Stimulated activated naive CD8-positive, alpha-beta T cell treated with anti-CD3 and anti-CD28 coated beads, Interleukin-15, amount 100 ng/mL, for 72 hours (primary cell): Measurements from ENCODE around the gene CDH4.

Experiments
- ATAC-seq: fragments of 150-1000 bp; cut with Tn5 transposase; 2 replicates; pipeline ENCODE4 v1.10.0; 2021; ENCODE audit warnings: mild to moderate bottlenecking, moderate library complexity
- DNase-seq, 2 donors: peaks; one replicate each; pipeline ENCODE4 v3.0.0; 2021 to 2022
- H3K27ac Mint-ChIP-seq, 2 donors: one replicate each; pipeline ENCODE4 v1.8.0; 2022; ENCODE audit warnings: mild to moderate bottlenecking in 2 of 2, mixed read lengths in 2 of 2, moderate library complexity in 2 of 2
- H3K27me3 Mint-ChIP-seq: one replicate; pipeline ENCODE4 v1.8.0; 2022; ENCODE audit warnings: mixed read lengths
- H3K4me1 Mint-ChIP-seq: one replicate; pipeline ENCODE4 v1.8.0; 2022; ENCODE audit warnings: mild to moderate bottlenecking, mixed read lengths
- H3K4me3 Mint-ChIP-seq, 2 donors: one replicate each; pipeline ENCODE4 v1.8.0; 2022; ENCODE audit warnings: mild to moderate bottlenecking in 2 of 2, mixed read lengths in 2 of 2, moderate library complexity in 1 of 2
- H3K9me3 Mint-ChIP-seq, 2 donors: one replicate each; pipeline ENCODE4 v1.8.0; 2022; ENCODE audit warnings: mixed read lengths in 2 of 2

Gene CDH4

GRCh38 chr20:61539706-61540360 is 287.8 kb downstream of the CDH4 start:
- no peak for ATAC-seq

GRCh38 chr20:61541537-61541936 is 289.5 kb downstream of the CDH4 start:
- Mint-ChIP-seq H3K27ac (no peak overlapping the region), H3K9me3 (peaks cover 0 to 10% of the 10 kb centered on the region in 2 donors), H3K27me3 (no peaks in the 10 kb centered on the region), H3K4me3 (no peak overlapping the region), H3K4me1 (no peaks in the 10 kb centered on the region)
- DNase-seq (no peak), ATAC-seq (no peak)

More at GRCh38 chr20:61539706-61540360, 287.8 kb downstream of the CDH4 start:
- Mint-ChIP-seq H3K27ac (no peak overlapping the region), H3K4me3 (no peak overlapping the region), H3K27me3 (no peaks in the 10 kb centered on the region), H3K9me3 (no peaks in the 10 kb centered on the region), H3K4me1 (no peaks in the 10 kb centered on the region)
- no peak for DNase-seq

GRCh38 chr20:61543086-61543485 is 291.0 kb downstream of the CDH4 start:
- no peak for ATAC-seq

GRCh38 chr20:61543931-61544745 is 292.1 kb downstream of the CDH4 start:
- Mint-ChIP-seq H3K9me3 (peaks cover 0 to 10% of the 10 kb centered on the region in 2 donors), H3K4me3 (no peak overlapping the region), H3K27me3 (no peaks in the 10 kb centered on the region), H3K27ac (peak overlapping the region in 1 of 2 donors; percentile 27), H3K4me1 (no peaks in the 10 kb centered on the region)
- DNase-seq (no peak), ATAC-seq (no peak)

More at GRCh38 chr20:61543086-61543485, 291.0 kb downstream of the CDH4 start:
- peaks cover 0 to 10% of the 10 kb centered on the region in 2 donors for H3K9me3 Mint-ChIP-seq
- H3K27ac Mint-ChIP-seq, result no peak overlapping the region
- no peaks in the 10 kb centered on the region for H3K4me1 Mint-ChIP-seq
- no peak overlapping the region for H3K4me3 Mint-ChIP-seq
- no peaks in the 10 kb centered on the region for H3K27me3 Mint-ChIP-seq
- DNase-seq, result no peak

GRCh38 chr20:61544910-61545889 is 293.1 kb downstream of the CDH4 start:
- no peak overlapping the region for H3K4me3 Mint-ChIP-seq
- peaks cover 0 to 10% of the 10 kb centered on the region in 2 donors for H3K9me3 Mint-ChIP-seq

GRCh38 chr20:61546641-61547040 is 294.6 kb downstream of the CDH4 start:
- Mint-ChIP-seq H3K27me3 (peaks cover 6% of the 10 kb centered on the region), H3K9me3 (peaks cover 0 to 17% of the 10 kb centered on the region in 2 donors), H3K4me1 (no peaks in the 10 kb centered on the region), H3K27ac (no peak overlapping the region), H3K4me3 (no peak overlapping the region)
- DNase-seq (no peak), ATAC-seq (no peak)

More at GRCh38 chr20:61544910-61545889, 293.1 kb downstream of the CDH4 start:
- H3K4me1 Mint-ChIP-seq, result no peaks in the 10 kb centered on the region
- no peak for DNase-seq
- no peak for ATAC-seq
- H3K27me3 Mint-ChIP-seq, result no peaks in the 10 kb centered on the region
- H3K27ac Mint-ChIP-seq, result no peak overlapping the region

- Mint-ChIP-seq H3K4me1 (no peaks in the 10 kb centered on the region), H3K27ac (no peak overlapping the region)
Measured at GRCh38 chr20:61548069-61548468, 296.0 kb downstream of the CDH4 start.

GRCh38 chr20:61549865-61550264 is 297.8 kb downstream of the CDH4 start:
- Mint-ChIP-seq H3K4me1 (no peaks in the 10 kb centered on the region), H3K27me3 (peaks cover 7% of the 10 kb centered on the region), H3K4me3 (no peak overlapping the region), H3K27ac (no peak overlapping the region), H3K9me3 (peaks cover 0 to 17% of the 10 kb centered on the region in 2 donors)
- ATAC-seq, result no peak
- no peak for DNase-seq

More at GRCh38 chr20:61548069-61548468, 296.0 kb downstream of the CDH4 start:
- no peak overlapping the region for H3K4me3 Mint-ChIP-seq
- DNase-seq (no peak), ATAC-seq (no peak)
- H3K9me3 Mint-ChIP-seq, result peaks cover 0 to 17% of the 10 kb centered on the region in 2 donors
- H3K27me3 Mint-ChIP-seq, result peaks cover 7% of the 10 kb centered on the region

- Mint-ChIP-seq H3K27me3 (peaks cover 7% of the 10 kb centered on the region), H3K9me3 (peaks cover 0 to 7% of the 10 kb centered on the region in 2 donors), H3K4me1 (no peaks in the 10 kb centered on the region), H3K27ac (no peak overlapping the region), H3K4me3 (no peak overlapping the region)
- DNase-seq (no peak), ATAC-seq (no peak)
Measured at GRCh38 chr20:61551401-61551800, 299.3 kb downstream of the CDH4 start.

- Mint-ChIP-seq H3K4me3 (no peak overlapping the region), H3K9me3 (peaks cover 0 to 7% of the 10 kb centered on the region in 2 donors), H3K27me3 (peaks cover 7% of the 10 kb centered on the region), H3K27ac (no peak overlapping the region), H3K4me1 (no peaks in the 10 kb centered on the region)
- no peak for DNase-seq
- ATAC-seq, result no peak
Measured at GRCh38 chr20:61554617-61555016, 302.6 kb downstream of the CDH4 start.

- Mint-ChIP-seq H3K27ac (no peak overlapping the region), H3K9me3 (peaks cover 0 to 7% of the 10 kb centered on the region in 2 donors), H3K4me3 (no peak overlapping the region), H3K27me3 (peaks cover 7% of the 10 kb centered on the region), H3K4me1 (no peaks in the 10 kb centered on the region)
- no peak for ATAC-seq
- no peak for DNase-seq
Measured at GRCh38 chr20:61555566-61555965, 303.5 kb downstream of the CDH4 start.

- H3K27ac Mint-ChIP-seq, result no peak overlapping the region
- no peak for DNase-seq
- H3K4me1 Mint-ChIP-seq, result no peaks in the 10 kb centered on the region
- peaks cover 6% of the 10 kb centered on the region for H3K27me3 Mint-ChIP-seq
- H3K4me3 Mint-ChIP-seq, result no peak overlapping the region
- no peak for ATAC-seq
- peaks cover 0 to 6% of the 10 kb centered on the region in 2 donors for H3K9me3 Mint-ChIP-seq
Measured at GRCh38 chr20:61556111-61556510, 304.1 kb downstream of the CDH4 start.

GRCh38 chr20:61556673-61557072 is 304.6 kb downstream of the CDH4 start:
- no peak overlapping the region for H3K4me3 Mint-ChIP-seq
- H3K9me3 Mint-ChIP-seq, result peaks cover 0 to under 1% of the 10 kb centered on the region in 2 donors
- DNase-seq, result no peak
- no peak overlapping the region for H3K27ac Mint-ChIP-seq
- peaks cover under 1% of the 10 kb centered on the region for H3K27me3 Mint-ChIP-seq
- H3K4me1 Mint-ChIP-seq, result no peaks in the 10 kb centered on the region
- ATAC-seq, result no peak

GRCh38 chr20:61557621-61558020 is 305.6 kb downstream of the CDH4 start:
- Mint-ChIP-seq H3K4me3 (no peak overlapping the region), H3K27ac (no peak overlapping the region), H3K27me3 (no peaks in the 10 kb centered on the region), H3K4me1 (no peaks in the 10 kb centered on the region), H3K9me3 (no peaks in the 10 kb centered on the region)
- ATAC-seq (no peak), DNase-seq (no peak)

GRCh38 chr20:61558726-61559125 is 306.7 kb downstream of the CDH4 start:
- ATAC-seq, result no peak
- no peak overlapping the region for H3K4me3 Mint-ChIP-seq
- H3K27ac Mint-ChIP-seq, result no peak overlapping the region
- no peaks in the 10 kb centered on the region for H3K4me1 Mint-ChIP-seq
- DNase-seq, result no peak
- no peaks in the 10 kb centered on the region for H3K9me3 Mint-ChIP-seq
- no peaks in the 10 kb centered on the region for H3K27me3 Mint-ChIP-seq
